ENCODE results near the gene PPFIA2. TPM values are rescaled to one million over a fixed set of nuclear protein-coding genes. Genes with fewer than 3 reads are reported as not detected.
"Not testable (repeated sequence)": the region's sequence is repeated elsewhere in the genome, so short reads cannot be mapped to it uniquely, and the experiment has no call there.

PPFIA2 gene
- polyA plus RNA-seq, 3 donors, result not detected

DNA sequence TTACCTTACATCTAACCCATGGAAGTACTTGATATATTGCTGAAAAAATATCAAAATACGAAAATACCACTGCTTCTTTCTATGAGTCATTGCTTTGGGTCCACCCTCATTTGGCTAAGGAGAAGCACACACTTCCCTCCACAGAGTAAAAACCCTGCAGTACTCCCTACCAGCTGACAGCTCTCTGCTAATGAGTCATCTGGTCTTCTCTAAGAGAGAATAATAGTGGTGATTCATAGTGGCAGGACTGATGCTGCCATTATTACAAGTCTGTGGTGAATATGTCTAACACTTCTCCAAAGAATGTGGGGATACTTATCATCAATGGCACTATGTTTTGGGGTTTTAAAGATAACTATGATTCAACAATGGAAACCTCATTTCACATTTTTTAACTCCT is 90.7 kb downstream of the PPFIA2 start:
- Histone ChIP-seq H3K9ac (ENCODE audit: insufficient read depth, low read length, poor library complexity, severe bottlenecking) (no peak overlapping the region), H4K20me1 (ENCODE audit: insufficient read depth, low read length) (no peaks in the 10 kb centered on the region), H3K4me2 (replicated peaks; ENCODE audit: extremely low read depth, low read length, poor library complexity, severe bottlenecking) (no peak overlapping the region), H2AFZ (ENCODE audit: insufficient read depth, low read depth, low read length, poor library complexity, severe bottlenecking) (no peak overlapping the region), H3K27me3 (ENCODE audit: control insufficient read depth in 2 of 2, insufficient read depth in 2 of 2, low read length in 2 of 2) (no peaks in the 10 kb centered on the region), H3K4me1 (ENCODE audit: control insufficient read depth in 1 of 2, insufficient read depth in 2 of 2, low read length in 2 of 2) (no peaks in the 10 kb centered on the region), H3K36me3 (replicated peaks in 1 of 2; ENCODE audit: control insufficient read depth in 1 of 2, insufficient read depth in 2 of 2, low read length in 2 of 2) (no peaks in the 10 kb centered on the region), H3K27ac (ENCODE audit: low read depth in 1 of 2, low read length in 2 of 2) (no peak overlapping the region), H3K4me3 (replicated peaks in 1 of 3; ENCODE audit: low read depth in 2 of 3, low read length in 3 of 3) (no peak overlapping the region), H3K9me3 (replicated peaks in 1 of 2; ENCODE audit: control insufficient read depth in 1 of 2, insufficient read depth in 1 of 2, low read length in 2 of 2) (no peaks in the 10 kb centered on the region), H3K79me2 (ENCODE audit: insufficient read depth, low read length) (no peaks in the 10 kb centered on the region)
- WGBS (ENCODE audit: insufficient coverage), result no CpG with 5 or more reads among the region's 1 CpG
- Mint-ChIP-seq H3K27ac (no peak overlapping the region), H3K9me3 (peaks cover 0 to 3% (median 0%) of the 10 kb centered on the region in 7 donors), H3K36me3 (no peaks in the 10 kb centered on the region), H3K27me3 (ENCODE audit: low read depth in 3 of 3) (no peaks in the 10 kb centered on the region), H3K4me1 (no peaks in the 10 kb centered on the region), H3K4me3 (no peak overlapping the region)
- TF ChIP-seq, protein P1, sequence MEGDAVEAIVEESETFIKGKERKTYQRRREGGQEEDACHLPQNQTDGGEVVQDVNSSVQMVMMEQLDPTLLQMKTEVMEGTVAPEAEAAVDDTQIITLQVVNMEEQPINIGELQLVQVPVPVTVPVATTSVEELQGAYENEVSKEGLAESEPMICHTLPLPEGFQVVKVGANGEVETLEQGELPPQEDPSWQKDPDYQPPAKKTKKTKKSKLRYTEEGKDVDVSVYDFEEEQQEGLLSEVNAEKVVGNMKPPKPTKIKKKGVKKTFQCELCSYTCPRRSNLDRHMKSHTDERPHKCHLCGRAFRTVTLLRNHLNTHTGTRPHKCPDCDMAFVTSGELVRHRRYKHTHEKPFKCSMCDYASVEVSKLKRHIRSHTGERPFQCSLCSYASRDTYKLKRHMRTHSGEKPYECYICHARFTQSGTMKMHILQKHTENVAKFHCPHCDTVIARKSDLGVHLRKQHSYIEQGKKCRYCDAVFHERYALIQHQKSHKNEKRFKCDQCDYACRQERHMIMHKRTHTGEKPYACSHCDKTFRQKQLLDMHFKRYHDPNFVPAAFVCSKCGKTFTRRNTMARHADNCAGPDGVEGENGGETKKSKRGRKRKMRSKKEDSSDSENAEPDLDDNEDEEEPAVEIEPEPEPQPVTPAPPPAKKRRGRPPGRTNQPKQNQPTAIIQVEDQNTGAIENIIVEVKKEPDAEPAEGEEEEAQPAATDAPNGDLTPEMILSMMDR (IDR thresholded peaks at IDR 0.05), result no peak
- DNase-seq, result peak in 1 of 3 donors; percentile 4
- intact Hi-C loops (cut with micrococcal nuclease), result no loop called here

DNA sequence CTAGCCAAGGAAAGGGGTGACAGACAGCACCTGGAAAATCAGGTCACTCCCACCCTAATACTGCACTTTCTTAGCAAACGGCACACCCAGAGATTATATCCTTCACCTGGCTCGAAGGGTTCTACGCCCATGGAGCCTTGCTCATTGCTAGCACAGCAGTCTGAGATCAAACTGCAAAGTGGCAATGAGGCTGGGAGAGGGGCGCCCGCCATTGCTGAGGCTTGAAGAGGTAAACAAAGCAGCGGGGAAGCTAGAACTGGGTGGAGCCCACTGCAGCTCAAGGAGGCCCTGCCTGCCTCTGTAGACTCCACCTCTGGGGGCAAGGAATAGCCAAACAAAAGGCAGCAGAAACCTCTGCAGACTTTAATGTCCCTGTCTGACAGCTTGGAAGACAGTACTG is 99.8 kb downstream of the PPFIA2 start:
- H3K4me2 ChIP-seq (replicated peaks; ENCODE audit: extremely low read depth, low read length, poor library complexity, severe bottlenecking); H4K20me1 ChIP-seq (ENCODE audit: insufficient read depth, low read length); H3K9ac ChIP-seq (ENCODE audit: insufficient read depth, low read length, poor library complexity, severe bottlenecking); intact Hi-C loops (cut with micrococcal nuclease); H3K79me2 ChIP-seq (ENCODE audit: insufficient read depth, low read length); H3K9me3 ChIP-seq (replicated peaks in 1 of 2; ENCODE audit: control insufficient read depth in 1 of 2, insufficient read depth in 1 of 2, low read length in 2 of 2); H3K27me3 Mint-ChIP-seq (ENCODE audit: low read depth in 3 of 3); H3K4me1 Mint-ChIP-seq; H3K36me3 Mint-ChIP-seq; H3K4me3 Mint-ChIP-seq; H3K4me1 ChIP-seq (ENCODE audit: control insufficient read depth in 1 of 2, insufficient read depth in 2 of 2, low read length in 2 of 2); DNase-seq; H3K4me3 ChIP-seq (replicated peaks in 1 of 3; ENCODE audit: low read depth in 2 of 3, low read length in 3 of 3); H3K9me3 Mint-ChIP-seq; H2AFZ ChIP-seq (ENCODE audit: insufficient read depth, low read depth, low read length, poor library complexity, severe bottlenecking); H3K36me3 ChIP-seq (replicated peaks in 1 of 2; ENCODE audit: control insufficient read depth in 1 of 2, insufficient read depth in 2 of 2, low read length in 2 of 2); H3K27ac ChIP-seq (ENCODE audit: low read depth in 1 of 2, low read length in 2 of 2); H3K27me3 ChIP-seq (ENCODE audit: control insufficient read depth in 2 of 2, insufficient read depth in 2 of 2, low read length in 2 of 2): not testable (repeated sequence)
- 90% methylated on average over 6 of the region's 6 CpGs for WGBS (ENCODE audit: insufficient coverage)
- peak overlapping the region in 1 of 7 donors; percentile 65 for H3K27ac Mint-ChIP-seq

Data from CD14-positive monocyte (primary cell).